H1 (cell line): ENCODE results near the gene PANK3. TPM values are rescaled to one million over a fixed set of nuclear protein-coding genes. Genes with fewer than 3 reads are reported as not detected.
A peak's percentile ranks its signal among the peaks of the same experiment; 100 is the strongest.

Experiments
- CTCF ChIA-PET: fragments of 300-600 bp; sonication (Branson Sonifier 250); formaldehyde crosslinking; loops from one replicate; lab custom pipeline; 2021; ENCODE audit not compliant: partially characterized antibody; lab: Charles Lee
- POLR2A ChIA-PET: fragments of 300-600 bp; sonication (Branson Sonifier 250); formaldehyde crosslinking; loops from one replicate; lab custom pipeline; 2021; ENCODE audit warnings: inconsistent platforms; ENCODE audit not compliant: partially characterized antibody; lab: Charles Lee
- DNase-seq, 2 experiments: peaks; one replicate each; pipeline versions ENCODE4 v3.0.0 to v3.0.0-alpha.2; 2010 to 2022; ENCODE audit warnings: low spot score in 2 of 2, low read depth in 1 of 2, mixed read lengths in 1 of 2
- FAIRE-seq: peaks from 2 replicates; lab custom pipeline; 2011; peaks lifted over from hg19 to GRCh38; lab: Jason Lieb, UNC
- H2AFZ ChIP-seq: 2 replicates; pipeline ENCODE4 v1.8.1; 2012; ENCODE audit warnings: low read length, inconsistent platforms
- H2AK5ac ChIP-seq: 2 replicates; pipeline ENCODE4 v1.6.1; 2013; ENCODE audit warnings: low read depth, low read length
- H2BK120ac ChIP-seq: replicated peaks from 2 replicates; pipeline ENCODE3; 2013; ENCODE audit warnings: low read depth, low read length, inconsistent platforms
- H2BK12ac ChIP-seq: 2 replicates; pipeline ENCODE4 v1.6.1; 2013; ENCODE audit warnings: low read depth, low read length
- H2BK15ac ChIP-seq: 2 replicates; pipeline ENCODE4 v1.6.1; 2013; ENCODE audit warnings: low read length
- H2BK20ac ChIP-seq: 2 replicates; pipeline ENCODE4 v1.6.1; 2013; ENCODE audit warnings: low read length
- H2BK5ac ChIP-seq: 2 replicates; pipeline ENCODE4 v1.6.1; 2013; ENCODE audit warnings: low read depth, low read length
- H3K14ac ChIP-seq: 2 replicates; pipeline ENCODE4 v1.6.1; 2013; ENCODE audit warnings: inconsistent platforms; ENCODE audit not compliant: insufficient read length
- H3K18ac ChIP-seq: 2 replicates; pipeline ENCODE4 v1.6.1; 2013; ENCODE audit warnings: low read length; ENCODE audit errors: extremely low read depth
- H3K23ac ChIP-seq: 2 replicates; pipeline ENCODE4 v1.6.1; 2013; ENCODE audit warnings: inconsistent platforms; ENCODE audit not compliant: insufficient read length
- H3K23me2 ChIP-seq: 2 replicates; pipeline ENCODE4 v1.6.1; 2013; ENCODE audit warnings: low read depth, low read length
- H3K27ac ChIP-seq: 2 replicates; pipeline ENCODE4 v1.6.1; 2011; ENCODE audit warnings: low read depth, low read length, inconsistent platforms
- H3K27me3 ChIP-seq, 4 experiments: replicated peaks in 1 of 4; 1 replicate in 1 of 4; 2 replicates in 3 of 4; pipeline versions ENCODE4 v1.6.1 to v1.8.1; 2011 to 2013; ENCODE audit warnings: low read length in 3 of 4, mild to moderate bottlenecking in 3 of 4, inconsistent platforms in 2 of 4, mixed read lengths in 2 of 4, moderate library complexity in 1 of 4; ENCODE audit not compliant: control insufficient read depth in 3 of 4, insufficient read depth in 3 of 4; ENCODE audit errors: extremely low read depth in 1 of 4
- H3K36me3 ChIP-seq, 4 experiments: 2 replicates each; pipeline versions ENCODE4 v1.6.1 to v1.8.1; 2011 to 2013; ENCODE audit warnings: mild to moderate bottlenecking in 4 of 4, low read length in 3 of 4, moderate library complexity in 2 of 4, control low read depth in 1 of 4, inconsistent platforms in 1 of 4; ENCODE audit not compliant: insufficient read depth in 4 of 4, control insufficient read depth in 2 of 4
- H3K4ac ChIP-seq: replicated peaks from 2 replicates; pipeline ENCODE3; 2013; ENCODE audit warnings: low read length, low read depth, mixed read lengths, inconsistent platforms; ENCODE audit not compliant: insufficient read length
- H3K4me1 ChIP-seq, 4 experiments: replicated peaks in 1 of 4; 1 replicate in 1 of 4; 2 replicates in 3 of 4; pipeline versions ENCODE4 v1.6.1 to v1.8.1; 2011 to 2013; ENCODE audit warnings: low read length in 3 of 4, inconsistent platforms in 2 of 4, mixed read lengths in 1 of 4; ENCODE audit not compliant: insufficient read depth in 4 of 4, control insufficient read depth in 3 of 4
- H3K4me2 ChIP-seq, 2 experiments: 2 replicates each; pipeline versions ENCODE4 v1.6.1 to v1.8.1; 2011 to 2013; ENCODE audit warnings: low read depth in 2 of 2, low read length in 2 of 2, control low read depth in 1 of 2, inconsistent platforms in 1 of 2, mild to moderate bottlenecking in 1 of 2; ENCODE audit not compliant: insufficient read depth in 1 of 2
- H3K4me3 ChIP-seq, 4 experiments: fragments of 200-600, 300-600 bp in 1 of 4; sonication (generic), shearing (Covaris generic), sonication (Bioruptor Twin) in 1 of 4; 2 replicates each; pipeline versions ENCODE4 v1.5.1 to v1.8.1; 2011 to 2016; ENCODE audit warnings: low read length in 4 of 4, low read depth in 3 of 4, control low read depth in 2 of 4, inconsistent platforms in 2 of 4, mild to moderate bottlenecking in 2 of 4, mixed read lengths in 1 of 4, moderate library complexity in 1 of 4; ENCODE audit not compliant: insufficient read depth in 2 of 4; ENCODE audit errors: extremely low read depth in 1 of 4
- H3K56ac ChIP-seq: replicated peaks from 2 replicates; pipeline ENCODE3; 2013; ENCODE audit warnings: low read depth, mild to moderate bottlenecking, mixed read lengths, low read length, inconsistent platforms; ENCODE audit not compliant: insufficient read length
- H3K79me1 ChIP-seq: 2 replicates; pipeline ENCODE4 v1.6.1; 2013; ENCODE audit warnings: low read depth, low read length, control low read depth
- H3K79me2 ChIP-seq, 2 experiments: 2 replicates each; pipeline versions ENCODE4 v1.6.1 to v1.8.1; 2012 to 2013; ENCODE audit warnings: low read length in 2 of 2, mild to moderate bottlenecking in 2 of 2, inconsistent platforms in 1 of 2; ENCODE audit not compliant: insufficient read depth in 2 of 2, control insufficient read depth in 1 of 2
- H3K9ac ChIP-seq, 4 experiments: replicated peaks in 1 of 4; 1 replicate in 1 of 4; 2 replicates in 3 of 4; pipeline versions ENCODE4 v1.6.1 to v1.8.1; 2011 to 2013; ENCODE audit warnings: low read depth in 3 of 4, low read length in 3 of 4, control low read depth in 2 of 4, mild to moderate bottlenecking in 2 of 4, moderate library complexity in 2 of 4, inconsistent platforms in 1 of 4; ENCODE audit errors: extremely low read depth in 1 of 4
- H3K9me3 ChIP-seq, 2 experiments: 2 replicates each; pipeline versions ENCODE4 v1.6.1 to v1.8.1; 2012 to 2013; ENCODE audit warnings: mild to moderate bottlenecking in 2 of 2, moderate library complexity in 2 of 2, control low read depth in 1 of 2, inconsistent platforms in 1 of 2, low read depth in 1 of 2, low read length in 1 of 2, mixed read lengths in 1 of 2; ENCODE audit not compliant: insufficient read depth in 2 of 2
- H4K20me1 ChIP-seq, 2 experiments: replicated peaks in 1 of 2; 2 replicates each; pipeline versions ENCODE3 to v1.8.1; 2011 to 2013; ENCODE audit warnings: inconsistent platforms in 2 of 2, low read length in 2 of 2, mild to moderate bottlenecking in 1 of 2; ENCODE audit not compliant: insufficient read depth in 2 of 2, control insufficient read depth in 1 of 2
- H4K5ac ChIP-seq: 2 replicates; pipeline ENCODE4 v1.6.1; 2013; ENCODE audit warnings: low read length, low read depth, mixed read lengths, inconsistent platforms; ENCODE audit not compliant: insufficient read length
- H4K8ac ChIP-seq: 2 replicates; pipeline ENCODE4 v1.8.0; 2013; ENCODE audit warnings: mild to moderate bottlenecking, moderate library complexity, low read length, inconsistent platforms; ENCODE audit not compliant: insufficient read depth; ENCODE audit errors: extremely low read depth
- H4K91ac ChIP-seq: replicated peaks from 2 replicates; pipeline ENCODE3; 2013; ENCODE audit warnings: low read length, mixed read lengths, inconsistent platforms; ENCODE audit not compliant: insufficient read length
- CREB1 ChIP-seq: IDR thresholded peaks from 2 replicates; pipeline ENCODE4 v1.6.1; 2012; ENCODE audit warnings: inconsistent platforms
- CTBP2 ChIP-seq: IDR thresholded peaks from 2 replicates; pipeline ENCODE4 v1.7.0; 2011; ENCODE audit warnings: borderline replicate concordance, mild to moderate bottlenecking, moderate library complexity, mixed read lengths, low read length; ENCODE audit not compliant: insufficient read depth, insufficient read length
- JUN ChIP-seq: IDR thresholded peaks from 2 replicates; pipeline ENCODE4 v1.6.1; 2011; ENCODE audit warnings: low read depth, mild to moderate bottlenecking, improper control_type of control experiment, low read length
- NANOG ChIP-seq: IDR thresholded peaks from 2 replicates; pipeline ENCODE4 v1.6.1; 2011; ENCODE audit warnings: low read length, low read depth, mild to moderate bottlenecking, inconsistent platforms; ENCODE audit not compliant: insufficient read depth, poor library complexity, severe bottlenecking
- USF2 ChIP-seq: IDR thresholded peaks from 2 replicates; pipeline ENCODE4 v1.6.1; 2011; ENCODE audit warnings: low read length, improper control_type of control experiment
- WGBS, 2 experiments: shearing (Covaris generic) in 1 of 2; methylation state at CpG; one replicate each; pipeline versions ENCODE4 v1.1.6 to v1.1.7; 2013 to 2015; ENCODE audit warnings: low lambda C conversion rate in 2 of 2, mixed read lengths in 2 of 2, inconsistent platforms in 1 of 2, low coverage in 1 of 2, missing lambda C conversion rate in 1 of 2; ENCODE audit not compliant: insufficient replicate concordance in 2 of 2, insufficient coverage in 1 of 2, insufficient read length in 1 of 2; ENCODE audit errors: extremely low coverage in 1 of 2, missing lambda C conversion rate in 1 of 2; 5-methylcytosine and 5-hydroxymethylcytosine counted together
- long read RNA-seq, 2 experiments: library from RNA in 1 of 2; library from capped mRNA in 1 of 2; stranded (forward); transcript quantifications; one replicate each; pipeline ENCODE4 v2.0.0, GENCODE V29; 2021; ENCODE audit warnings: inconsistent platforms in 1 of 2
- polyA minus RNA-seq, 3 experiments: library from RNA; depleted of rRNA, polyadenylated mRNA; stranded (reverse); fragments of >200 nt; gene quantifications; 1 replicate in 2 of 3; 2 replicates in 1 of 3; pipeline ENCODE4 v1.2.3, GENCODE V29; 2011
- polyA plus RNA-seq, 7 experiments: library from polyadenylated mRNA; depleted of rRNA in 3 of 7; stranded (reverse) in 5 of 7; unstranded in 2 of 7; fragments of >200 nt in 5 of 7; fragments of 200-250 nt in 2 of 7; gene quantifications; 1 replicate in 5 of 7; 2 replicates in 1 of 7; 4 replicates in 1 of 7; pipeline versions ENCODE4 v1.2.1 to v1.2.3, GENCODE V29; 2011 to 2013; ENCODE audit warnings: missing spikeins in 2 of 7, mixed read lengths in 2 of 7
- total RNA-seq: library from RNA; stranded (reverse); fragmentation: NEBNext Ultra II Directional; extraction: Animal tissue kit (Norgen Biotek cat#: 25700); gene quantifications from 2 replicates; pipeline ENCODE4 v1.2.1, GENCODE V29; 2021

PANK3 gene
- 101 and 103 TPM in 2 replicates for total RNA-seq
- 5.8 and 8.6 TPM in 2 replicates for polyA plus RNA-seq (2011; rRNA removed)
- 16.1 TPM for polyA plus RNA-seq (2011; cell fraction: cytosol; rRNA removed)
- 6.3 TPM for polyA plus RNA-seq (2011; cell fraction: nucleus; rRNA removed)
- polyA plus RNA-seq (2012, experiment 1 of 2), result 14.6 to 55.8 TPM (median 30.0 TPM) in 4 replicates
- polyA plus RNA-seq (2012, experiment 2 of 2), result 1.3 TPM
- polyA plus RNA-seq (2013, experiment 1 of 2), result 23.5 TPM
- 22.3 TPM for polyA plus RNA-seq (2013, experiment 2 of 2)
- polyA minus RNA-seq (2011; rRNA and poly(A)+ RNA removed), result 23.7 and 35.7 TPM in 2 replicates
- 22.8 TPM for polyA minus RNA-seq (2011; cell fraction: cytosol; rRNA and poly(A)+ RNA removed)
- 29.8 TPM for polyA minus RNA-seq (2011; cell fraction: nucleus; rRNA and poly(A)+ RNA removed)
- long read RNA-seq, experiment 1, full-length matches to known transcripts, result 12 of 68 reads
- long read RNA-seq, experiment 1, partial matches to known transcripts, result 9 of 68 reads
- long read RNA-seq, experiment 1, other reads (novel, unspliced or antisense), result 47 of 68 reads
- long read RNA-seq, experiment 2, full-length matches to known transcripts, result 2 of 3 reads
- long read RNA-seq, experiment 2, partial matches to known transcripts, result 1 of 3 reads
- long read RNA-seq, experiment 2, other reads (novel, unspliced or antisense), result 0 of 3 reads

- Histone ChIP-seq H3K9me3 (no peaks in the 10 kb centered on the region), H3K27ac (peak within 1 kb of the TSS; percentile 86), H3K14ac (no peak within 1 kb of the TSS), H3K79me2 (peaks cover 29 to 50% of the 10 kb centered on the region in 2 experiments), H2BK120ac (peak within 1 kb of the TSS; percentile 0), H3K4ac (peak within 1 kb of the TSS; percentile 15), H3K4me3 (peak within 1 kb of the TSS; percentile 79 to 97 (median 88)), H2AK5ac (no peak within 1 kb of the TSS; the same call in 1 of the 2 replicates), H3K56ac (peak within 1 kb of the TSS; percentile 90), H3K4me1 (peaks cover 0 to 9% (median 4%) of the 10 kb centered on the region in 4 experiments; a peak in 4 of 7 replicates), H3K23ac (no peak within 1 kb of the TSS), H3K23me2 (no peaks in the 10 kb centered on the region; the same call in 1 of the 2 replicates), H3K79me1 (no peaks in the 10 kb centered on the region; the same call in 1 of the 2 replicates), H3K4me2 (peak within 1 kb of the TSS; percentile 58 to 74), H2BK5ac (peak within 1 kb of the TSS; percentile 82), H3K36me3 (peaks cover 0 to 4% (median 2%) of the 10 kb centered on the region in 4 experiments; a peak in 2 of 8 replicates), H2BK15ac (0 out of 2 replicates have a peak within 1 kb of the TSS, but pooled peaks have one; percentile 20), H2BK20ac (no peak within 1 kb of the TSS), H4K91ac (peak within 1 kb of the TSS; percentile 32), H2AFZ (peak within 1 kb of the TSS; percentile 80), H4K8ac (peak within 1 kb of the TSS; percentile 97; the same call in 1 of the 2 replicates), H4K20me1 (peaks cover 11 to 12% of the 10 kb centered on the region in 2 experiments), H4K5ac (peak within 1 kb of the TSS; percentile 61), H3K18ac (peak within 1 kb of the TSS; percentile 83), H2BK12ac (peak within 1 kb of the TSS; percentile 64; the same call in 1 of the 2 replicates), H3K27me3 (no peaks in the 10 kb centered on the region), H3K9ac (peak within 1 kb of the TSS; percentile 82 to 93 (median 90))
- FAIRE-seq (no peak), DNase-seq (peak in 1 of 2 experiments; percentile 80)
- ChIA-PET POLR2A (interaction anchor here (0.6 to 1.5 kb wide), 12 partner anchors 11 to 420 kb away, joined by 3 to 8 read pairs (median 4); no protein-coding TSS in a partner anchor), CTCF (interaction anchor here (1.2 to 1.8 kb wide), 2 partner anchors 286 to 1002 kb away, joined by 3 to 4 read pairs; no protein-coding TSS in a partner anchor)
- 2% methylated on average over 44 of the region's 63 CpGs; no CpG with 5 or more reads in 1 of the 2 experiments for WGBS, 2 experiments
- TF ChIP-seq USF2 (no peak), JUN (no peak), NANOG (no peak), CTBP2 (no peak), CREB1 (no peak)
These were observed at the start of gene PANK3 for GRCh38 chr5:168578538-168579487. TSS of gene PANK3 (minus strand) at chr5:168579368. CDS start at chr5:168579283, 85 bp downstream.
